A549 (cell line): ENCODE data around the gene GAS7.

Experiments
- JUNB ChIP-seq: fragments of >200 bp; sonication (Bioruptor Twin); formaldehyde crosslinking; IDR thresholded peaks from 2 replicates; pipeline ENCODE4 v1.6.1; 2016
- TP53 ChIP-seq: fragments of 250-450 bp; sonication (Bioruptor Pico); IDR thresholded peaks from 2 replicates; pipeline ENCODE4 v1.5.0; 2021; ENCODE audit warnings: mild to moderate bottlenecking, moderate library complexity

DNA sequence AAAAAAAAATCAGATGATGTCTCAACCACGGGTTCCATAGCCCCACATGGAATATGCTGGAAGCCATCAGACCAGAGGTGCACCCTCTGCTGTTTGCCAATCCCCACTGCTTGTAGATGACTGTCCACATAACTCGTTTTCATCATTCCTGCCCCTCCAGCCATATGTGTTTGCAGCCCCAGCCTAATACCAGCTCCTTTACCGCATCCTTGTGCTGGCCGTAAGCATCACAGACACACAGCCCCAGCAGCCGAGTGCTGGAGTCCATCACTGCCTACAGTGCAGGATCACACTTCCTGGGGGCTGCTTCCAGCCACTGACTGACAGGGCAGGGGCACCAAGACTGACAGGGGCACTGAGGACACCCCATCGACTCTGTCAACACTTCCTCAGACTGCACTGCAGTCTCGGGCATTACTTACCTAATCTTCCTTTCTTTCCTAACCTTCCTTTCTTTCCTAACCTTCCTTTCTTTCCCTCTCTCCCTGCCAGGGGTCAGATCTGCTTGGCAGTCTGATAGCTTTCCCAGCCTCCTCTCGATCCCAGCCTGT lies 298.3 kb downstream of the GAS7 start:
- TF ChIP-seq JUNB: no peak
- TF ChIP-seq TP53 (CRISPR knock-in tag): no peak
